SK-N-SH (cell line): Measurements from ENCODE around the gene SPDEF. TPM values are rescaled to one million over a fixed set of nuclear protein-coding genes. Genes with fewer than 3 reads are reported as not detected.

Experiments
- CTCF ChIA-PET: fragments of 300-600, 350-600 bp; formaldehyde crosslinking; extraction: SDS; loops from one replicate; lab custom pipeline; 2021; lab: Yijun Ruan, JAX
- POLR2A ChIA-PET: fragments of 350-600 bp; sonication (Branson Sonifier 250); formaldehyde crosslinking; extraction: SDS; loops from one replicate; lab custom pipeline; 2020; ENCODE audit warnings: antibody characterized with exemption, inconsistent platforms; lab: Yijun Ruan, JAX
- DNase-seq: peaks from one replicate; pipeline ENCODE4 v3.0.0; 2012
- H2AFZ ChIP-seq: fragments of 200-600 bp; sonication (generic); 2 replicates; pipeline ENCODE4 v1.8.1; 2016; ENCODE audit warnings: antibody characterized with exemption, mild to moderate bottlenecking, low read depth
- H3F3A ChIP-seq: fragments of 200-600 bp; sonication (generic); replicated peaks from 2 replicates; pipeline ENCODE3; 2016; ENCODE audit warnings: antibody characterized with exemption, mild to moderate bottlenecking; ENCODE audit not compliant: insufficient read depth
- H3K27ac ChIP-seq, 2 experiments: fragments of 200-500 bp in 1 of 2; fragments of 200-600 bp in 1 of 2; sonication (Bioruptor generic) in 1 of 2; sonication (generic), shearing (Covaris generic) in 1 of 2; 2 replicates each; pipeline versions ENCODE4 v1.5.1 to v1.6.1; 2014 to 2016; ENCODE audit warnings: low read depth in 2 of 2, inconsistent platforms in 1 of 2, low read length in 1 of 2, mild to moderate bottlenecking in 1 of 2, mixed read lengths in 1 of 2
- H3K27me3 ChIP-seq: fragments of 200-600 bp; sonication (generic), shearing (Covaris generic); 2 replicates; pipeline ENCODE4 v1.6.1; 2016; ENCODE audit warnings: mixed run types; ENCODE audit not compliant: insufficient read depth
- H3K36me3 ChIP-seq, 2 experiments: fragments of 200-500 bp in 1 of 2; fragments of 200-600 bp in 1 of 2; sonication (Bioruptor generic) in 1 of 2; sonication (generic) in 1 of 2; replicated peaks in 1 of 2; 2 replicates each; pipeline versions ENCODE3 to v1.5.1; 2014 to 2016; ENCODE audit warnings: low read length in 1 of 2, mild to moderate bottlenecking in 1 of 2; ENCODE audit not compliant: insufficient read depth in 2 of 2, control insufficient read depth in 1 of 2
- H3K4me1 ChIP-seq, 2 experiments: fragments of 200-500 bp in 1 of 2; fragments of 200-600 bp in 1 of 2; sonication (Bioruptor generic) in 1 of 2; sonication (generic), shearing (Covaris generic) in 1 of 2; 2 replicates each; pipeline versions ENCODE4 v1.5.1 to v1.6.1; 2014 to 2016; ENCODE audit warnings: low read depth in 1 of 2, low read length in 1 of 2, mixed run types in 1 of 2; ENCODE audit not compliant: insufficient read depth in 2 of 2, control insufficient read depth in 1 of 2
- H3K4me2 ChIP-seq: fragments of 200-600 bp; sonication (generic), shearing (Covaris generic); 2 replicates; pipeline ENCODE4 v1.6.1; 2017; ENCODE audit warnings: mixed run types
- H3K4me3 ChIP-seq, 2 experiments: fragments of 200-500 bp in 1 of 2; fragments of 200-600 bp in 1 of 2; sonication (Bioruptor generic) in 1 of 2; sonication (generic), shearing (Covaris generic) in 1 of 2; 2 replicates each; pipeline versions ENCODE4 v1.5.1 to v1.8.1; 2014 to 2016; ENCODE audit warnings: low read depth in 2 of 2, inconsistent platforms in 1 of 2, low read length in 1 of 2, mild to moderate bottlenecking in 1 of 2, mixed read lengths in 1 of 2, moderate library complexity in 1 of 2
- H3K79me2 ChIP-seq: fragments of 200-600 bp; sonication (generic); 2 replicates; pipeline ENCODE4 v1.8.1; 2017; ENCODE audit warnings: mild to moderate bottlenecking; ENCODE audit not compliant: insufficient read depth
- H3K9ac ChIP-seq: fragments of 200-600 bp; sonication (generic); 2 replicates; pipeline ENCODE4 v1.6.1; 2017; ENCODE audit warnings: mixed run types
- H3K9me2 ChIP-seq: fragments of 200-600 bp; sonication (generic); 2 replicates; pipeline ENCODE4 v1.6.1; 2017; ENCODE audit warnings: mixed run types
- H3K9me3 ChIP-seq: fragments of 200-600 bp; sonication (generic); 2 replicates; pipeline ENCODE4 v1.6.1; 2017; ENCODE audit warnings: mixed run types, mild to moderate bottlenecking, moderate library complexity
- H4K20me1 ChIP-seq: fragments of 200-600 bp; sonication (generic); 2 replicates; pipeline ENCODE4 v1.6.1; 2017; ENCODE audit warnings: mild to moderate bottlenecking, mixed run types; ENCODE audit not compliant: insufficient read depth
- FOSL2 ChIP-seq: IDR thresholded peaks from 2 replicates; pipeline ENCODE4 v1.4.0; 2012; ENCODE audit warnings: low read depth, mild to moderate bottlenecking, moderate library complexity, borderline replicate concordance
- FOXJ3 ChIP-seq: sonication (generic); formaldehyde crosslinking; IDR thresholded peaks from 2 replicates; pipeline ENCODE4 v1.5.1; 2020; ENCODE audit warnings: mild to moderate bottlenecking, missing genetic modification reagents
- IRF3 ChIP-seq: fragments of 150-350 bp; IDR thresholded peaks from 2 replicates; pipeline ENCODE4 v1.6.1; 2016; ENCODE audit warnings: mild to moderate bottlenecking, low read depth, low read length
- MXI1 ChIP-seq: IDR thresholded peaks from 2 replicates; pipeline ENCODE4 v1.6.1; 2012; ENCODE audit warnings: mild to moderate bottlenecking, low read depth, low read length, improper control_type of control experiment
- NRF1 ChIP-seq: IDR thresholded peaks from 2 replicates; pipeline ENCODE4 v1.6.1; 2012; ENCODE audit warnings: low read depth, mild to moderate bottlenecking, low read length
- TAF1 ChIP-seq: IDR thresholded peaks from 2 replicates; pipeline ENCODE4 v1.6.1; 2012; ENCODE audit warnings: low read depth, mild to moderate bottlenecking, low read length, moderate library complexity, borderline replicate concordance
- ZBTB33 ChIP-seq: IDR thresholded peaks from 2 replicates; pipeline ENCODE4 v1.4.0; 2012; ENCODE audit warnings: low read depth, borderline replicate concordance
- WGBS: methylation state at CpG from one replicate; pipeline ENCODE4 v1.1.6; 2017; ENCODE audit warnings: low lambda C conversion rate; 5-methylcytosine and 5-hydroxymethylcytosine counted together
- polyA plus RNA-seq, 3 experiments: library from polyadenylated mRNA; depleted of rRNA; stranded (reverse); fragments of >200 nt; gene quantifications; 2 replicates each; pipeline ENCODE4 v1.2.3, GENCODE V29; 2012

SPDEF gene
- polyA plus RNA-seq, 1 of the 3 experiments (the other 2 are of a cell fraction), result 0.10 TPM

- H3K79me2 ChIP-seq, result no peaks in the 10 kb centered on the region
- WGBS, result 86% methylated on average over 24 of the region's 28 CpGs
- H3K9ac ChIP-seq, result no peak overlapping the region
- H2AFZ ChIP-seq, result no peak overlapping the region
- H3K4me1 ChIP-seq, result peaks cover 2 to 18% of the 10 kb centered on the region in 2 experiments; a peak in 1 of 4 replicates
- no peaks in the 10 kb centered on the region for H3K36me3 ChIP-seq
- no peaks in the 10 kb centered on the region for H3K27me3 ChIP-seq
- H4K20me1 ChIP-seq, result no peaks in the 10 kb centered on the region
- CTCF ChIA-PET, result interaction anchor here (1.2 to 1.7 kb wide), 3 partner anchors 62 to 719 kb away, joined by 3 to 9 read pairs (median 3); no protein-coding TSS in a partner anchor
- H3K9me2 ChIP-seq, result no peaks in the 10 kb centered on the region
- no peak overlapping the region for H3K27ac ChIP-seq
- H3K9me3 ChIP-seq, result no peaks in the 10 kb centered on the region
- H3K4me2 ChIP-seq, result no peak overlapping the region
- no peaks in the 10 kb centered on the region for H3F3A ChIP-seq
- TF ChIP-seq ZBTB33 (no peak), NRF1 (no peak)
- no peak for DNase-seq
- H3K4me3 ChIP-seq, result no peak overlapping the region
- POLR2A ChIA-PET, result interaction anchor here (0.7 kb wide), 1 partner anchor 43 kb away, joined by 3 read pairs; no protein-coding TSS in a partner anchor
These were observed 34.5 kb downstream of the SPDEF start for GRCh38 chr6:34521463-34522285.

- DNase-seq, result no peak
- TF ChIP-seq TAF1, result no peak
- Histone ChIP-seq H3K9me2 (no peaks in the 10 kb centered on the region), H3K9me3 (no peaks in the 10 kb centered on the region), H3K4me3 (no peak overlapping the region), H3K36me3 (no peaks in the 10 kb centered on the region), H3K9ac (no peak overlapping the region), H4K20me1 (no peaks in the 10 kb centered on the region), H3F3A (no peaks in the 10 kb centered on the region), H3K4me2 (no peak overlapping the region), H3K27ac (no peak overlapping the region), H2AFZ (no peak overlapping the region), H3K27me3 (no peaks in the 10 kb centered on the region), H3K79me2 (no peaks in the 10 kb centered on the region), H3K4me1 (peaks cover 0 to 10% of the 10 kb centered on the region in 2 experiments; a peak in 1 of 4 replicates)
- ChIA-PET CTCF (no interaction called here), POLR2A (no interaction called here)
- 81% methylated on average over 21 of the region's 24 CpGs for whole genome bisulfite sequencing
These were observed 35.3 kb downstream of the SPDEF start for GRCh38 chr6:34520645-34521462.

GRCh38 chr6:34519971-34520644 is 36.0 kb downstream of the SPDEF start:
- 80% methylated on average over 3 of the region's 8 CpGs for WGBS
- TF ChIP-seq IRF3 (no peak), FOSL2 (no peak), FOXJ3 (CRISPR knock-in tag) (no peak), MXI1 (no peak)

More at GRCh38 chr6:34519971-34520644, 36.0 kb downstream of the SPDEF start:
- ChIA-PET POLR2A (no interaction called here), CTCF (no interaction called here)
- Histone ChIP-seq H3K79me2 (no peaks in the 10 kb centered on the region), H3K27me3 (no peaks in the 10 kb centered on the region; the same call in 1 of the 2 replicates), H3K4me1 (peaks cover 0 to 5% of the 10 kb centered on the region in 2 experiments; a peak in 1 of 4 replicates), H3K27ac (no peak overlapping the region), H2AFZ (no peak overlapping the region), H3K4me2 (no peak overlapping the region), H4K20me1 (no peaks in the 10 kb centered on the region), H3K4me3 (no peak overlapping the region), H3K9ac (no peak overlapping the region), H3K9me3 (no peaks in the 10 kb centered on the region), H3K9me2 (no peaks in the 10 kb centered on the region), H3K36me3 (no peaks in the 10 kb centered on the region), H3F3A (no peaks in the 10 kb centered on the region)
- no peak for DNase-seq
